Peyer's patch (tissue), 4 donors: ENCODE measurements around the gene TSPO. TPM values are rescaled to one million over a fixed set of nuclear protein-coding genes. Genes with fewer than 3 reads are reported as not detected.
A peak's percentile ranks its signal among the peaks of the same experiment; 100 is the strongest.

Experiments used
- DNase-seq, 3 donors: peaks; one replicate each; pipeline ENCODE4 v3.0.0-alpha.2; 2017 to 2019
- H3K27ac ChIP-seq, 4 donors: fragments of 200-600 bp; sonication (generic); one replicate each; pipeline ENCODE4 v1.5.1; 2016 to 2019
- H3K27me3 ChIP-seq, 2 donors: fragments of 200-600 bp; sonication (generic); one replicate each; pipeline ENCODE4 v1.5.1; 2019
- H3K36me3 ChIP-seq, 3 donors: fragments of 200-600 bp; sonication (generic); one replicate each; pipeline ENCODE4 v1.5.1; 2016 to 2019
- H3K4me1 ChIP-seq, 4 donors: fragments of 200-600 bp; sonication (generic); one replicate each; pipeline ENCODE4 v1.5.1; 2016 to 2019
- H3K4me3 ChIP-seq, 4 donors: fragments of 200-600 bp; sonication (generic); 1 replicate in 3 of 4; 2 replicates in 1 of 4; pipeline ENCODE4 v1.5.1; 2016 to 2019; ENCODE audit warnings: mild to moderate bottlenecking in 1 of 4
- H3K9me3 ChIP-seq, 4 donors: fragments of 200-600 bp; sonication (generic); one replicate each; pipeline ENCODE4 v1.5.1; 2016 to 2019; ENCODE audit warnings: mild to moderate bottlenecking in 1 of 4
- CTCF ChIP-seq, 6 experiments: fragments of 450-650 bp in 4 of 6; fragments of 200-600 bp in 2 of 6; sonication (generic) in 1 of 6; IDR thresholded peaks; one replicate each; pipeline ENCODE4 v1.5.1; 2017 to 2019; ENCODE audit warnings: antibody characterized with exemption in 6 of 6, mild to moderate bottlenecking in 3 of 6, moderate library complexity in 1 of 6
- POLR2A ChIP-seq, 2 donors: fragments of 450-650 bp; IDR thresholded peaks; one replicate each; pipeline ENCODE4 v1.5.1; 2017; ENCODE audit warnings: antibody characterized with exemption in 2 of 2, mild to moderate bottlenecking in 2 of 2, moderate library complexity in 2 of 2
- total RNA-seq, 4 donors: library from RNA; depleted of rRNA; stranded (reverse); fragments of >200 nt; gene quantifications; one replicate each; pipeline ENCODE4 v1.1.0, GENCODE V29; 2016

TSPO gene
- total RNA-seq, 4 donors from 2014 or later = 220 to 304 (median 270) TPM

- peak within 1 kb of the TSS; percentile 39 to 85 (median 68) for H3K4me3 ChIP-seq
- H3K27me3 ChIP-seq = no peaks in the 10 kb centered on the region
- TF ChIP-seq POLR2A (IDR thresholded peaks at IDR 0.05) (peak in 1 of 2 donors; percentile 68), CTCF (IDR thresholded peaks at IDR 0.05) (peak in 3 of 6 experiments; percentile 13 to 29 (median 24))
- peak within 1 kb of the TSS in 3 of 4 donors; percentile 6 to 57 (median 10) for H3K27ac ChIP-seq
- H3K9me3 ChIP-seq = no peaks in the 10 kb centered on the region
- no peaks in the 10 kb centered on the region for H3K36me3 ChIP-seq
- peaks cover 0 to 20% (median 8%) of the 10 kb centered on the region in 4 donors for H3K4me1 ChIP-seq
- peak; percentile 51 to 78 (median 77) for DNase-seq
Measured at GRCh38 chr22:43110444-43110926, 40.9 kb upstream of the TSPO start, which contains the start of gene BIK. TSS of gene BIK (plus strand) at chr22:43110750. CDS start at chr22:43124023, 13,273 bp downstream.

GRCh38 chr22:43110927-43111623 lies 40.3 kb upstream of the TSPO start:
- Histone ChIP-seq H3K4me1 (peaks cover 0 to 20% (median 8%) of the 10 kb centered on the region in 4 donors), H3K36me3 (no peaks in the 10 kb centered on the region), H3K9me3 (no peaks in the 10 kb centered on the region), H3K27ac (peak overlapping the region in 3 of 4 donors; percentile 6 to 57 (median 10)), H3K4me3 (peak overlapping the region; percentile 39 to 85 (median 68)), H3K27me3 (no peaks in the 10 kb centered on the region)
- peak; percentile 44 to 78 (median 72) for DNase-seq
- TF ChIP-seq POLR2A (IDR thresholded peaks at IDR 0.05) (no peak), CTCF (IDR thresholded peaks at IDR 0.05) (no peak)

GRCh38 chr22:43113526-43114251 lies 37.7 kb upstream of the TSPO start:
- Histone ChIP-seq H3K27ac (no peak overlapping the region), H3K4me1 (peaks cover 0 to 29% (median 14%) of the 10 kb centered on the region in 4 donors), H3K36me3 (no peaks in the 10 kb centered on the region), H3K4me3 (no peak overlapping the region), H3K9me3 (no peaks in the 10 kb centered on the region), H3K27me3 (no peaks in the 10 kb centered on the region)
- no peak for DNase-seq
- TF ChIP-seq POLR2A (IDR thresholded peaks at IDR 0.05) (no peak), CTCF (IDR thresholded peaks at IDR 0.05) (no peak)

- no peak for TF ChIP-seq POLR2A (IDR thresholded peaks at IDR 0.05)
- TF ChIP-seq CTCF (IDR thresholded peaks at IDR 0.05) = no peak
- Histone ChIP-seq H3K27me3 (no peaks in the 10 kb centered on the region), H3K36me3 (no peaks in the 10 kb centered on the region), H3K4me1 (peaks cover 0 to 33% (median 20%) of the 10 kb centered on the region in 4 donors), H3K27ac (peak overlapping the region in 1 of 4 donors; percentile 56), H3K4me3 (no peak overlapping the region), H3K9me3 (no peaks in the 10 kb centered on the region)
- DNase-seq = peak in 1 of 3 donors; percentile 61
Measured at GRCh38 chr22:43114958-43115357, 36.4 kb upstream of the TSPO start.

GRCh38 chr22:43116932-43117331 lies 34.4 kb upstream of the TSPO start:
- Histone ChIP-seq H3K36me3 (no peaks in the 10 kb centered on the region), H3K4me1 (peaks cover 0 to 21% (median 14%) of the 10 kb centered on the region in 4 donors), H3K4me3 (no peak overlapping the region), H3K9me3 (no peaks in the 10 kb centered on the region), H3K27ac (no peak overlapping the region), H3K27me3 (no peaks in the 10 kb centered on the region)
- TF ChIP-seq CTCF (IDR thresholded peaks at IDR 0.05) (no peak), POLR2A (IDR thresholded peaks at IDR 0.05) (no peak)
- DNase-seq = no peak
